Measurements from ENCODE around the gene TKTL1. TPM values are rescaled to one million over a fixed set of nuclear protein-coding genes. Genes with fewer than 3 reads are reported as not detected.

TKTL1 gene
- polyA plus RNA-seq, 1 donor from 2014 or later: 0.14 TPM

DNA sequence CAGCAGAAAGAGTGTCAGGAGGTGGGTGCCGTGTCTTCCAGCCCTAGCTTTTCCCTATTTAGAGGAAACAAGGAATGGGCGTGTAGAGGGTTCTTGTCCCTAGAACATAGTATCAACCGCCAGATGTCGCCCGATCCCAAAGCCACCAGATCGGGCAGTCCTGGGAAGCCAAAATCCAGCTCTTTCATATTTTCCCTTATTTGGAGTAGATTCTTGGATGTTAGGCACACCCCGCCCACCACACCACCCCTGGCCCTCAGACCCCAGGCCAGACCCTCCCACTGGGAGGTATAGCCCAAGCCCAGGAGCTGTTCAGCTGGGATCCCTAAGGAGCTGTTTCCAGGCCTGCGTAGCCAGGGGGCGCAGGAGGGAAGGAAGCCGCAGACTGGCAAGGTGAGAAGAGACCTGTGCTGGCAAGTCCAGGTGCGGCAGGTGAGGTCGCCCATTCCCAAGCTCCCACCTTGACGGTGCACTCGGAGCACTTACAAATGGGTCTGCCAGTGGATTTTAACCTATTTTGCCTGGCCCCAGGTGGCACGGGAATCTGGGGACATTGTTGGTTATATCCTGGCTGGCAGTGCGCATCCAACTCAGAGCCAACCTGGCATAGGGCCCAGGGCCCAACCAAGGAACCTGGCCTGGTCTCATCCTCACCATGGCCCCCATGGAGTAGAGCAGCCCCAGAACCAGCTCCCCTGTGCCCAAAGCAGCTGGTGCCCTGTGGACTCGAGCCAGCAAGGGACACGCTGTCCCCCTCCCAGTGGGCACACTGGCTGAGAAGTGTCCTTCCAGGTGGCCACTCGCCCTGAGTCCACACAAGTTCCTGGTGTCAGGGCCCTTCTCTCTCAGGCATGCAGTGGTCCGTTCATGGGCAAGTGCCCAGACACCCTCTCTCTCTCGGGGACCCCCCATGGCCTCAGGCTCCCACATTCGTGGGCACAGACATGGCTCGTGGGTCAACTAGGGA, 78.0 kb downstream of the TKTL1 start:
- Histone ChIP-seq H3K9me2 (ENCODE audit: insufficient read depth, low read length) (no peaks in the 10 kb centered on the region), H3K36me3 (ENCODE audit: insufficient read depth, low read length) (no peaks in the 10 kb centered on the region), H2AFZ (ENCODE audit: low read depth, low read length) (no peak overlapping the region), H3K9ac (ENCODE audit: low read length) (peak overlapping the region; percentile 26), H3F3A (ENCODE audit: insufficient read depth, low read length, poor library complexity, severe bottlenecking) (no peaks in the 10 kb centered on the region), H3K79me2 (replicated peaks; ENCODE audit: insufficient read depth, low read length) (peaks cover 17% of the 10 kb centered on the region), H4K20me1 (ENCODE audit: insufficient read depth) (no peaks in the 10 kb centered on the region), H3K4me3 (ENCODE audit: low read length) (peak overlapping the region; percentile 35), H3K9me3 (ENCODE audit: low read length) (no peaks in the 10 kb centered on the region), H3K27ac (ENCODE audit: low read length) (no peak overlapping the region), H3K27me3 (ENCODE audit: insufficient read depth, low read depth, low read length) (no peaks in the 10 kb centered on the region), H3K4me2 (ENCODE audit: low read length) (no peak overlapping the region)
- TF ChIP-seq, protein P1, sequence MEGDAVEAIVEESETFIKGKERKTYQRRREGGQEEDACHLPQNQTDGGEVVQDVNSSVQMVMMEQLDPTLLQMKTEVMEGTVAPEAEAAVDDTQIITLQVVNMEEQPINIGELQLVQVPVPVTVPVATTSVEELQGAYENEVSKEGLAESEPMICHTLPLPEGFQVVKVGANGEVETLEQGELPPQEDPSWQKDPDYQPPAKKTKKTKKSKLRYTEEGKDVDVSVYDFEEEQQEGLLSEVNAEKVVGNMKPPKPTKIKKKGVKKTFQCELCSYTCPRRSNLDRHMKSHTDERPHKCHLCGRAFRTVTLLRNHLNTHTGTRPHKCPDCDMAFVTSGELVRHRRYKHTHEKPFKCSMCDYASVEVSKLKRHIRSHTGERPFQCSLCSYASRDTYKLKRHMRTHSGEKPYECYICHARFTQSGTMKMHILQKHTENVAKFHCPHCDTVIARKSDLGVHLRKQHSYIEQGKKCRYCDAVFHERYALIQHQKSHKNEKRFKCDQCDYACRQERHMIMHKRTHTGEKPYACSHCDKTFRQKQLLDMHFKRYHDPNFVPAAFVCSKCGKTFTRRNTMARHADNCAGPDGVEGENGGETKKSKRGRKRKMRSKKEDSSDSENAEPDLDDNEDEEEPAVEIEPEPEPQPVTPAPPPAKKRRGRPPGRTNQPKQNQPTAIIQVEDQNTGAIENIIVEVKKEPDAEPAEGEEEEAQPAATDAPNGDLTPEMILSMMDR (IDR thresholded peaks at IDR 0.05; ENCODE audit: poor library complexity, severe bottlenecking): peak; percentile 85
- TF ChIP-seq MXI1 (conservative IDR thresholded peaks at IDR 0.05; ENCODE audit: poor library complexity, severe bottlenecking) (no peak), SMC3 (conservative IDR thresholded peaks at IDR 0.05; ENCODE audit: poor library complexity) (peak; percentile 81), EZH2 (IDR thresholded peaks at IDR 0.05; ENCODE audit: borderline replicate concordance, insufficient read depth, low read length, poor library complexity, severe bottlenecking) (no peak), RAD21 (conservative IDR thresholded peaks at IDR 0.05) (peak; percentile 63), TAF1 (IDR thresholded peaks at IDR 0.05; ENCODE audit: low read depth) (no peak)
- TF ChIP-seq, protein P2, sequence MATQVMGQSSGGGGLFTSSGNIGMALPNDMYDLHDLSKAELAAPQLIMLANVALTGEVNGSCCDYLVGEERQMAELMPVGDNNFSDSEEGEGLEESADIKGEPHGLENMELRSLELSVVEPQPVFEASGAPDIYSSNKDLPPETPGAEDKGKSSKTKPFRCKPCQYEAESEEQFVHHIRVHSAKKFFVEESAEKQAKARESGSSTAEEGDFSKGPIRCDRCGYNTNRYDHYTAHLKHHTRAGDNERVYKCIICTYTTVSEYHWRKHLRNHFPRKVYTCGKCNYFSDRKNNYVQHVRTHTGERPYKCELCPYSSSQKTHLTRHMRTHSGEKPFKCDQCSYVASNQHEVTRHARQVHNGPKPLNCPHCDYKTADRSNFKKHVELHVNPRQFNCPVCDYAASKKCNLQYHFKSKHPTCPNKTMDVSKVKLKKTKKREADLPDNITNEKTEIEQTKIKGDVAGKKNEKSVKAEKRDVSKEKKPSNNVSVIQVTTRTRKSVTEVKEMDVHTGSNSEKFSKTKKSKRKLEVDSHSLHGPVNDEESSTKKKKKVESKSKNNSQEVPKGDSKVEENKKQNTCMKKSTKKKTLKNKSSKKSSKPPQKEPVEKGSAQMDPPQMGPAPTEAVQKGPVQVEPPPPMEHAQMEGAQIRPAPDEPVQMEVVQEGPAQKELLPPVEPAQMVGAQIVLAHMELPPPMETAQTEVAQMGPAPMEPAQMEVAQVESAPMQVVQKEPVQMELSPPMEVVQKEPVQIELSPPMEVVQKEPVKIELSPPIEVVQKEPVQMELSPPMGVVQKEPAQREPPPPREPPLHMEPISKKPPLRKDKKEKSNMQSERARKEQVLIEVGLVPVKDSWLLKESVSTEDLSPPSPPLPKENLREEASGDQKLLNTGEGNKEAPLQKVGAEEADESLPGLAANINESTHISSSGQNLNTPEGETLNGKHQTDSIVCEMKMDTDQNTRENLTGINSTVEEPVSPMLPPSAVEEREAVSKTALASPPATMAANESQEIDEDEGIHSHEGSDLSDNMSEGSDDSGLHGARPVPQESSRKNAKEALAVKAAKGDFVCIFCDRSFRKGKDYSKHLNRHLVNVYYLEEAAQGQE (IDR thresholded peaks at IDR 0.05; ENCODE audit: borderline replicate concordance): no peak

DNA sequence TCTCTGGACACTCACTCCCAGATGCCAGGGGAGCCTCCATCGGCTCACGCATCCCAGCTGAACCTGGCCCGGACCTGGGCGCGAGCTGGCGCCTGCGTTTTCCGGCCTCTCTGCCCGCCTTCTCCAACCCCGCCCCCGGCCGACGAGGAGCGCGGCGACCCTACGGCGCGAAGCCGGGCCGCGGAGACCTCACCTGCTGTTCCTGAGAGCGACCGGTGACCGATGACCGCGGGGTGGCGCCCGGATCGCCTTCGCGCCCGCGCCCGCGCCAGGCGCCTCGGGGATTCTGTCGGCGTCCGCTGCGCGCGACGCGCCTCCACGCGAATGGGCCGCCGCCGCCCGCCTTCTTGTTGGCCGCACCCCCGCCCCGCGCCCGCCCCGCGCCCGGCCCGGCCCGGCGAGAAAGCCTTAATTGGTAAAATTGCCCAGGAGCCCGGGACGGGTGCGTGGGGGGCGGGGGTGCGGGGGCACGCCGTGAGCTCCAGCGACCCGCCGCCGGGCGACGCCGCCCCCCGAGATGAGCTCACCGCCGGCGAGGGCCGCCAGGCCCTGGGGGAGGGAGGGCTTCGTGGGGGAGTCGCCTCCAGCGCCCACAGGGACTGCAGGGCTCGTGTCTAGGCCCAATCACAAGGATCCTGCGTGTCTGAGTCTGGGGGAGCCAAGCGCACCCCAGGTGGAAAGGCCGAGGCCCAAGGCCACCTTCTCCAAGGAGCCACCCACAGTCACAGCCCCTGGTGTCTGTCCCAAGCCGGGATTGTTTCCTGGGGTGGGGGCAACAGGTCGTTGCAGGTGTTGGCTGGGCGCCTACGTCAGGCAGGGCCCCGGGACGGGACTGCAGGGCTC, 78.9 kb downstream of the TKTL1 start, which contains the start of gene FLNA:
Gene FLNA, minus strand, starts transcription at position 322 of the 843 bp plus-strand sequence. CDS start 3,389 bp downstream, outside the sequence.
- Histone ChIP-seq H3K9me3 (ENCODE audit: low read length) (no peaks in the 10 kb centered on the region), H3K79me2 (replicated peaks; ENCODE audit: insufficient read depth, low read length) (peaks cover 9% of the 10 kb centered on the region), H3K4me3 (ENCODE audit: low read length) (peak within 1 kb of the TSS; percentile 35), H3K9ac (ENCODE audit: low read length) (peak within 1 kb of the TSS; percentile 26), H3K36me3 (ENCODE audit: insufficient read depth, low read length) (no peaks in the 10 kb centered on the region), H2AFZ (ENCODE audit: low read depth, low read length) (no peak within 1 kb of the TSS), H3K9me2 (ENCODE audit: insufficient read depth, low read length) (no peaks in the 10 kb centered on the region), H3K27me3 (ENCODE audit: insufficient read depth, low read depth, low read length) (no peaks in the 10 kb centered on the region), H3K27ac (ENCODE audit: low read length) (no peak within 1 kb of the TSS), H3K4me2 (ENCODE audit: low read length) (no peak within 1 kb of the TSS), H3F3A (ENCODE audit: insufficient read depth, low read length, poor library complexity, severe bottlenecking) (no peaks in the 10 kb centered on the region), H4K20me1 (ENCODE audit: insufficient read depth) (no peaks in the 10 kb centered on the region)
- TF ChIP-seq SMC3 (conservative IDR thresholded peaks at IDR 0.05; ENCODE audit: poor library complexity): no peak
- TF ChIP-seq, protein P1 (IDR thresholded peaks at IDR 0.05; ENCODE audit: poor library complexity, severe bottlenecking): peak; percentile 34

Data from neural cell (in vitro differentiated cells).